ENCODE results near the gene OR4K2. TPM values are rescaled to one million over a fixed set of nuclear protein-coding genes. Genes with fewer than 3 reads are reported as not detected.

OR4K2 gene
- total RNA-seq, 1 donor from 2014 or later, result not detected

GRCh38 chr14:19917243-19917642 is 42.3 kb downstream of the OR4K2 start:
- H3K27me3 Mint-ChIP-seq, result no peaks in the 10 kb centered on the region
- no peaks in the 10 kb centered on the region for H3K9me3 Mint-ChIP-seq
- H3K36me3 Mint-ChIP-seq (ENCODE audit: low read depth), result no peaks in the 10 kb centered on the region
- intact Hi-C loops (cut with micrococcal nuclease), result no loop called here
- DNase-seq, result no peak
- no peaks in the 10 kb centered on the region for H3K4me1 Mint-ChIP-seq
- H3K4me3 Mint-ChIP-seq, result no peak overlapping the region
- no peak overlapping the region for H3K27ac Mint-ChIP-seq

GRCh38 chr14:19917955-19918518 is 43.1 kb downstream of the OR4K2 start:
- H3K27me3 Mint-ChIP-seq, result no peaks in the 10 kb centered on the region
- no peak for DNase-seq
- H3K36me3 Mint-ChIP-seq (ENCODE audit: low read depth), result no peaks in the 10 kb centered on the region
- no peak overlapping the region for H3K27ac Mint-ChIP-seq
- intact Hi-C loops (cut with micrococcal nuclease), result no loop called here
- no peak overlapping the region for H3K4me3 Mint-ChIP-seq
- no peaks in the 10 kb centered on the region for H3K4me1 Mint-ChIP-seq
- H3K9me3 Mint-ChIP-seq, result no peaks in the 10 kb centered on the region

GRCh38 chr14:19918553-19919264 is 43.8 kb downstream of the OR4K2 start:
- Mint-ChIP-seq H3K27me3 (no peaks in the 10 kb centered on the region), H3K9me3 (no peaks in the 10 kb centered on the region), H3K36me3 (ENCODE audit: low read depth) (no peaks in the 10 kb centered on the region), H3K4me1 (no peaks in the 10 kb centered on the region), H3K27ac (no peak overlapping the region), H3K4me3 (no peak overlapping the region)
- intact Hi-C loops (cut with micrococcal nuclease), result no loop called here
- no peak for DNase-seq

- no peaks in the 10 kb centered on the region for H3K9me3 Mint-ChIP-seq
- no peaks in the 10 kb centered on the region for H3K36me3 Mint-ChIP-seq (ENCODE audit: low read depth)
- no peak within 1 kb of the TSS for H3K27ac Mint-ChIP-seq
- H3K4me3 Mint-ChIP-seq, result no peak within 1 kb of the TSS
- no peaks in the 10 kb centered on the region for H3K4me1 Mint-ChIP-seq
- DNase-seq, result no peak
- intact Hi-C loops (cut with micrococcal nuclease), result no loop called here
- no peaks in the 10 kb centered on the region for H3K27me3 Mint-ChIP-seq
Measured at GRCh38 chr14:19920021-19920657, 45.2 kb downstream of the OR4K2 start, which contains the start of gene OR4K5. OR4K5 (plus strand) TSS chr14:19920607; CDS start chr14:19920607, 0 bp downstream.

GRCh38 chr14:19930617-19931016 is 55.7 kb downstream of the OR4K2 start, which contains the start of gene OR4K1:
OR4K1 (plus strand) TSS chr14:19930917; CDS start chr14:19935667, 4,750 bp downstream.
- H3K4me3 Mint-ChIP-seq, result no peak within 1 kb of the TSS
- no peaks in the 10 kb centered on the region for H3K9me3 Mint-ChIP-seq
- intact Hi-C loops (cut with micrococcal nuclease), result no loop called here
- H3K36me3 Mint-ChIP-seq (ENCODE audit: low read depth), result no peaks in the 10 kb centered on the region
- no peaks in the 10 kb centered on the region for H3K4me1 Mint-ChIP-seq
- H3K27me3 Mint-ChIP-seq, result no peaks in the 10 kb centered on the region
- DNase-seq, result no peak
- H3K27ac Mint-ChIP-seq, result no peak within 1 kb of the TSS

Other genes starting within 250 kb of the OR4K2 start
- gene OR11H2, start 161.3 kb upstream of the OR4K2 start, total RNA-seq, result not detected in 2 replicates
- not detected in 2 replicates for gene OR4Q3, start 131.6 kb upstream of the OR4K2 start, total RNA-seq
- gene OR4M1, start 101.6 kb upstream of the OR4K2 start, total RNA-seq, result not detected in 2 replicates
- gene OR4N2, start 71.4 kb upstream of the OR4K2 start, total RNA-seq, result not detected in 2 replicates
- gene OR4K5, start 45.5 kb downstream of the OR4K2 start, total RNA-seq, result not detected in 2 replicates
- gene OR4K1, start 55.8 kb downstream of the OR4K2 start, total RNA-seq, result not detected in 2 replicates
- gene OR4K15, start 100.4 kb downstream of the OR4K2 start, total RNA-seq, result not detected in 2 replicates
- gene OR4Q2, start 127.0 kb downstream of the OR4K2 start, total RNA-seq, result not detected in 2 replicates
- gene OR4K14, start 144.2 kb downstream of the OR4K2 start, total RNA-seq, result not detected in 2 replicates
- not detected in 2 replicates for gene OR4K13, start 160.9 kb downstream of the OR4K2 start, total RNA-seq
- not detected in 2 replicates for gene OR4L1, start 184.9 kb downstream of the OR4K2 start, total RNA-seq
- gene OR4K17, start 235.6 kb downstream of the OR4K2 start, total RNA-seq, result not detected in 2 replicates